GM18873 (cell line): ENCODE results near the gene PRRG1.
"Not testable (repeated sequence)": the region's sequence is repeated elsewhere in the genome, so short reads cannot be mapped to it uniquely, and the experiment has no call there.

Source experiments
- ATAC-seq: cut with Tn5 transposase; IDR thresholded peaks from one replicate; pipeline ENCODE4 v1.9.1; 2021; ENCODE audit warnings: mild to moderate bottlenecking, moderate library complexity, moderate number of reproducible peaks; ENCODE audit not compliant: unreplicated experiment, low FRiP score

PRRG1 gene

DNA sequence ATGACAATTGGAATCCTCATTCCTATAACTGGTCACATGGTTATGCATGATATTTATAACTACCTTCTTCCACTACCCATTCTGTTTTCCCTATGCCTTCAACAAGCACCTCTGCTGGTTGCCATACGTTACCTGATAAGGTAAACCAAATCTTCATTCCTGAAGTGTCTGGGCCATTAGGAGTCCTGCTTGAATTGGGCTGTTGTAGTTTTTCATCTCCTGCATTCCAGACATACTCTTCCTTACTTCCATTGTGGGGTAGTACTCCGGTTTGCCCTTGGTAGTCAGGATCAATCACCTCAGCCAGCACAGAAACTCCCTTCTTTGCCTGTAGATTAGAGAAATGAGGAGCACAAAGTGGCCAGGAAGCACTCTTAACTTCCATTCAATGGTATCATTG is 113.2 kb downstream of the PRRG1 start:
- ATAC-seq = no peak

DNA sequence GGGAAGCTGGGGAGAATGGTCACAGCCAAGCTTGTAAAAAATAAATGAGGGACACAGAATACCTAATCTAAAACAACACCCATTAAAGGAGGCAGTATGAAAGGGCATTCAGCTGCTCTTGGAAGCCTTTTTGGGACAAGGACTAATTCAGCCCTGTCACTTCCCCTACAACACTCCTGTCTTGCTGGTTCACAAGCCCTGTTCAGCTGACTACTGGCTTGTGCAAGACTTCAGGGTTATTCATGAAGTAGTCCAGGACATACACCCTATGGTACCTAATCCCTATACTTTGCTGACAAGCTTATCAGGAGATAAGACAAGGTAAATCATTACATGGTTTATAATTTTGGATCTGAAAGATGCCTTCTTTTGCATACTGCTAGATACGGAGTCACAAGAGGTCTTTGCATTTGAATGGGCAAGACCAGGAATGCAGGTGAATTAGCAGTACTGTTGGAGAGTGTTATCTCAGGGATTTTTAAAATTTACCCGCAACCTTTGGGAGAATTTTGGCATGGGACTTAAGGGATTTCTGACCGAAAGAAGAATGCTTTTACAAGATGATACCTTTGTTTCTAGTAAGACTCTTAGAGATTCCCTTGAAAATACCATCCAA is 119.1 kb downstream of the PRRG1 start:
- ATAC-seq = no peak

DNA sequence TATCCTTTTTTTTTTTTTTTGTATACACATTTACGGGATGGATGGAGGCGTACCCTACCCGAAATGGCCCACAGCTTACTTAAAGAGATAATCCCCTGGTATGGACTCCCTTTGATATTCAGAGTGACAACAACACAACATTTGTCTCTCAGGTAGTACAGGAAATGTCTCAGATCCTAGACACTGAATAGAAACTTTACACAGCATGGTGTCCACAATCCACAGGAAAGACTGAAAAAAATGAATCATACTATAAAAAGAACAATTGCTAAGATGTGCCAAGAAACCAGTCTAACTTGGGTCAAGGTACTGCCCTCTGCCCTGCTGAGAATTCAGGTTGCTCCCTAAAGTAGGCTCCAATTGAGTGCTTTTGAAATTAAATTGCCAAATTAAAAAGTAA is 121.5 kb downstream of the PRRG1 start:
- no peak for ATAC-seq

DNA sequence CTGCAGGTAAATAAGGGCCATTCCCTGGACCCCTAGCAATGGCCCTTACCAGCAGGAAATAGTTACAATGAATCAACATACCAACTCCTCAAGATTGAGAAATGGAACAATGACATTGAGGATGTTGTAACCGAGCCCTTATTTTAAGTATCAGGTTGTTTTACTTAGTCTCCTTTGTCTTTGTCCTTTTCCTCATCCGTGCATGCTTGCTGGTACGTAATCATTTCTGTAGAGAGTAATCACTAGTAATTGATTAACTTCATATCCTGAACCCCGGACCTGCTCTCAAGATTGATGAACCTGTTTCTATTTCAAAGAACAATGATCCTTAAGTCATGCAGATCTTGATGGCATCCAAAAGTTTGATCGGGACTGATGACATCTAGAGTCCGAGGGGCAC is 123.7 kb downstream of the PRRG1 start:
- no peak for ATAC-seq

DNA sequence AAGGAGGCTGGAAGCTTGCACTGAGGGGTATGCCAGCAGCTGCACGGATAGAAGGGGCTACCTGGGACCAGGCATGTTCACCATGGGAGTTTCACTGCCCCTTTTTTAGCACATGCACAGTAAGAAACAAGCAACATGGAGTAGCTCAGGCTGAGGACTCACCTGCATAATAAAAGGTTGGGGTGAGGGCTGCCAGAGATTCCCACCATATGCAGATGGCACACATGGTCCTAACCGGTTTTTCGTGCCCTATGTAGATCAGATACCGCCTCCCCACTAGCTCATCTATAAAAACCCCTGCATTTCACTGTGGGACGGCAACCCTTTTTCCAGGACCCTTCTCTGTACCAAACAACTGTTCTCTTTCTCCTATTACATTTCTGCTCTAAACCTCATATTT is 125.3 kb downstream of the PRRG1 start:
- ATAC-seq = no peak

DNA sequence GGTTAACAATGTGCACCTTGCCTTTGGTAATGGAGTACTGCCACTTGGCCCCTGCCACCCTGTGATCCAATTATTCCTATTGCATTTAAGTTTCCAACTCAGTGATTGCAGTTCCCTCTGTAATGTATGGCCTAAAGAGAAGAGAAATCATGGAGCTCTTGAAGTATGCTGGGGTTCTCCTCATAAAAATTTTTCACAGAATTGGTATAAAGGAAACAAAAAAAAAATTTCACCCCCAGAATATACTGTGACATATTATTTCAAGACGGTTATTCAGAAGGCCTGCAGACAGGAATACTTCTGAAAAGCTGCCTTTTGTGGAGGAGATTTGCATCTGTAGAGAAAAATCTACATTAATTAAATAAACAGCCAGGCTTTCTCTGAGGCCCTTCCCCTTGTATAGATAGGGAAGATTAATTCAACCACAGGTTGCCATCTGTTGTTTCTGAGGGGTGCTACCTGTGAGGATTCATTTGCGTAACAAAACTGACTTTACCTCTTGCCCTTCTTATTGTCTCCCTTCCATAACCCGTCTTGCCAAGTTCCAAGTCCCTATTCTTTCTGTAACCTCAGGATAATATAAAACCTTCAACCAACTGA is 127.5 kb downstream of the PRRG1 start:
- ATAC-seq = no peak

DNA sequence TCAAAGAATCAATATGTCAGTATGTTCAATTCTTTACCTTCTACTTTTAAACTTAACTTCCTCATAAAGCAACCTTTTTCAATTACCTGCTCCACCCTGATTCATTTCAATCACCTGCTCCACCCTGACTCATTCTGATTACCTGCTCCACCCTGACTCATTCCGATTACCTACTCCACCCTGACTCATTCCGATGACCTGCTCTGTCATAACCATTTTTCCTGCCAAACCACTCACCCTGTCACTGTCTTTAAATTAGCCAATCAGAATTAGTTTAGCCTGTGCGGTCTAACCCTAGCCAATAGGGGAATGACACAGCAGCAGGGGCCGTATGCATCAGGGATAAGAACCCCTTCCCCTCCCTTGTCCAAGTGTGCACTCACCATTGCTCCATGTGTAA is 135.2 kb downstream of the PRRG1 start:
- ATAC-seq = not testable (repeated sequence)

DNA sequence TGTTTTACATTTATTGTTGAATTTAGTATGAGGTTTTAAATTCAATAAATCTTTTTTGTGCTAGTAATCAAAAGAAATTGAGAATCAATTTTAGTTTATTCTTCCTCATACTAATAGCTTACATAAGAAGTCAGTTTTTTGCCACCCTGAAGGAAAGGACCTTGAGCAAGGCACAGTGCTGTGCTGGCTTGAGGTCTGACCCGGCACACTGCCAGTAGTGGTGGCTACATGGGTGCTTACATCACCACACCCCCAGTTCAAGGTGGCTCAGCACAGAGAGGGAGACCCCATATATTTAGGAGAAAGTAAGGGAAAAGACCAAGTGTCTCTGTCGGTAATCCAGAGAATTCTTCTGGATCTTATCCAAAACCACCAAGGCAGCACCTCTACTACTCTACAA is 136.3 kb downstream of the PRRG1 start:
- ATAC-seq = no peak

DNA sequence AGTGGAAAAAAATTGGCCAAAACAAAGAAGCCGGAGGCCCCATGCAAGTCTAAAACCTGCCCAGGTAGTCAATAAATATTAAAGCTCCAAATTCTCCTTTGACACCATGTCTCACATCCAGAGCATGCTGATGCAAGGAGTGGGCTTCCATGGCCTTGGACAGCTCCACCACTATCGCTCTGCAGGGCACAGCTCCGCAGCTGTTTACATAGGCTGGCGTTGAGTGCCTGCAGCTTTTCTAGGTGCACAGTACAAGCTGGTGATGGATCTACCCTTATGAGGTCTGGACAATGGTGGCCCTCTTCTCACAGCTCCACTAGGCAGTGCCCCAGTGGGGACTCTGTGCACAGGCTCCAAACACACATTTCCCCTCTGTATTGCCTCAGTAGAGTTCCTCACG is 138.1 kb downstream of the PRRG1 start:
- ATAC-seq = no peak

DNA sequence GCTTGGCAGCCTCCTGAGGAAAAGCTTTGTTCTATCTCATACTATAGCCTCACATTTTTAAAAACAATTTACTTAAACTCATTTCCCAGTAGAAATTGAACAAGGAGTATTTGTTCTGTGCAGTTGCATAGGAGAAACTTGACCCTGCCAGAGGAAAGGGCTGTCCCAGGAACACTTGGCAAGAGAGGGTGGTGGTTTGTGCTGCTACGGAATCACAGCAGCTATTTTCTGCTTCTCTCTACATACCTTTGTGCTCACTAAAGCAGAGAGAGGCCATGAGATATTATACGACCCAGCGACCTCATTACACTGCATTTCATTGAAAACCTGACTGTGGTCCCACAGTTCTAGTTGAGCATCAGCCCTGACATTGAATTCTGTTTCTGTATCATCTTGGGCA is 139.2 kb downstream of the PRRG1 start:
- no peak for ATAC-seq

DNA sequence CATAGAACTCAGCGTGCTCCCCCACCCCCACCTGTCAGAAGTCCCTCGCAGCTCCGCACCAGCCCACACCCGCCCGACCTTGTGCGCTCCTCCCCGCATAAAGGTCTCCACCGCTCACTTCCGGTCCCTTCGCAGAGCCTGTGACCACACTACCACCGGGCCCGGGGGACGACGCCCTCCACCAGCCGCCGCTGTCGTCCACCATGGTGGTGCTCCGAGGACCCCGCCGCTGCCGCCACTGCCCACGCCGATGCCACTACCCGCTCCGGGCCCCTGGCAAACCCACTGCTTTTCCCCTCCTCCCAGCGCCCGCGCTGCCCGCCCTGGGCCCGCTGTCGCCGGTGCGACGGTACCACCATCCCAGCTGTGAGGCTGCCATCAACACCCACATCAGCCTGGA is 142.5 kb downstream of the PRRG1 start:
- ATAC-seq = no peak

DNA sequence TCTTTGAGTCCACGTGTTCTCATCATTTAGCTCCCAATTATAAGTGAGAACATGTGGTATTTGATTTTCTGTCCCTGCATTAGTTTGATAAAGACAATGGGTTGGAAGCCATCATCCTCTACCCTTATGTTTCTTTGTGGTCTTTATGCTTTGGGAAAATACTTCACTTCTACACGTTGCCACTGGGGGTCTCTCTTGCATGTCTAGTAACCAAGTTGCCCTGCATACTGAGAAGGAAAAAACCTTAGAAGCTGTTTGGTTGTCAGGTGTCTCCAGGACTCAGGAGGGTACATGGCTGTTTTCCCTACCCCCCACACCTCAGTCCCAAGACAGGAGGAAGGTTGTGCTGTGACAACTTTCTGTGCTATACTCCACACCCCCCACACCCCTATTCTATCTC is 146.6 kb downstream of the PRRG1 start:
- not testable (repeated sequence) for ATAC-seq

DNA sequence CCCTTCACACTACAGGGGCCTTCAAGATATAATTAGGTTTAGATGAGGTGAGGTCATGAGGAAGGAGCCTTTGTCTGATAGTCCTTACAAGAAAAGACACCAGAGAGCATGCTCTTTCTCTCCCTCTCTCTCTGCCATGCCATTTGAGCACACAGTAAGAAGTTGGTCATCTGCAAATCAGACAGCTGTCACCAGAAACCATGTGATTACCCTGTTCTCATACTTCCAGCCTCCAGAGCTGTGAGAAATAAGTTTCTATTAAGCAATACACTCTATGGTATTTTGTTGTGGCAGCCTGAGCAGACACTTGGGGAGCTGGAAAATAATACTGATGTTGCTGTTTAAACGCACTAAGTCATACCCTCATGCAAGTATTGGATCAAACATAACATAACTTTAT is 148.0 kb downstream of the PRRG1 start:
- not testable (repeated sequence) for ATAC-seq

DNA sequence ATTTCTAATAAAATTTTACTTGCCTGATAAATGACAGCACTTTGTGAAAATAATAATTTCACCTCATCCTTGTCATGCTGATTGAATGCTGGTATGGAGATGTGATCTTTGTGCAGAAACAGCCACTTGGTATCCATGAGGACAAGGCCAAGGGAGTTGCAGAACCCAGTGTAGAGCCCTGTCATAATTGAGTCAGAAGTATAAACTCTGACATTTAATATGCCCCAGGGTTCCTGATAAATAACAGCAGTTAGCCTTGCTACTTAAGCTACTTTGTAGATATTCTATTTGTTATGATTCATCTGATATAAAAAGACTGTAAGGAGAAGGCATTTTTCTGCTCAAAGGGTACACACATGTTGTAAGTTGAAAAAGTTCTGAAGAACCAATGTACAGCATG is 149.2 kb downstream of the PRRG1 start:
- ATAC-seq = not testable (repeated sequence)

DNA sequence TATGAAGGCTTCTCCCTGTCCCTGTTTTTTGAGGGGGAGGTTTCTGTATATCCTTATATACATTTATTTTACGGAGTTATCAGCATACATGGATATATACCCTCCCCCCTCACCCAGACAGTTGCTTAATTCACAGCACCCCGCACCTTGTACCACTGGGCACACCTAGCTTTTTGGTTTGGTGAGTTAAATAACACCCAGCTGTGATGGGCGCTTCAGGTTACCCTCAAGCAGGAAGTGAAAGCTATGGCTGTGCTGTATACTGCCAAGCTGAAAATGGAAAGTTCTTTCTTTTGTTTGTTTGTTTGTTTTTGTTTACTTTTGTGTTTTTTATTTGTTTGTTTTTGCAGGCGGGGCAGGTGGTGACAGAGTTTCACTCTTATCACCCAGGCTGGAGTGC is 150.5 kb downstream of the PRRG1 start:
- ATAC-seq = not testable (repeated sequence)

DNA sequence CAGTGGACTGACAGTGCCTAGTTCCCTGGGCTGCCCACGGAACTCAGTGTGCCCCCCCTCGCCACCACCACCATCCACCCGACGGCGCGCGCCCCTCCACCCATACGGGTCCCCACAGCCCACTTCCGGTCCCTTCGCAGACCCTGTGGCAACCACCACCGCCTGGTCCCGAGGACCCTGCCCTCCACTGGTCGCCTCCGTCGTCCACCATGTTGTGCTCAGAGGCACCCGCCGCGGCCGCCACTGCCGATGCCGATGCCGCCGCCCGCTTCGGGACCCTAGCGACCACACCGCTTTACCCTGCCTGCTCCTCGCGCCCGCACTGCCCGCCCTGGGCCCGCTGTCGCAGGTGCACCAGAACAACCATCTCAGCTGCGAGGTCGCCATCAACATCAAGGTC is 155.8 kb downstream of the PRRG1 start:
- no peak for ATAC-seq
